NCI-H524 (cell line): ENCODE measurements around the gene NFIC.
A peak's percentile ranks its signal among the peaks of the same experiment; 100 is the strongest.
"Not testable (repeated sequence)": the region's sequence is repeated elsewhere in the genome, so short reads cannot be mapped to it uniquely, and the experiment has no call there.

Experiments used
- DNase-seq, 2 experiments: peaks; one replicate each; lab custom pipeline; 2025; lab: John Stamatoyannopoulos, UW

The NFIC gene

DNA sequence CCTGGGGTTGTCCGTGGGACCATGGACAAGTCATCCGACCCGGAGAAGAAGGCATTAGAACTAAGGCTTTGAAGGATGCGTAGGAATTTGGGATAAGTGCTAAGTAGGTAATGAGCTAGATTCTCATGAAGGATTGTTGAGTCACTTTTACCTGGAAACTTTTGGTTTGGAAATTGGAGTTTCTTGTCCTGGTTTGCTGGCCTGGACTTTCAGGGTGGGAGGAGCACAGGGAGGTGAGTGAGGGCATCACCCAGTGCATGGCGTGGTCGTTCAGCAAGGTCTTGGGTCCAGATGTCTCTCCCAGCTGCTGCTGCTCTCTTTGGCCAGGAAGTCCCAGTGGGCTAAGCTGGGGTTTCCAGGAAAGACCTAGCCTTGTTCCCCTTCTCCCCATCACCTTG, 7.6 kb downstream of the NFIC start:
- DNase-seq: no peak

DNA sequence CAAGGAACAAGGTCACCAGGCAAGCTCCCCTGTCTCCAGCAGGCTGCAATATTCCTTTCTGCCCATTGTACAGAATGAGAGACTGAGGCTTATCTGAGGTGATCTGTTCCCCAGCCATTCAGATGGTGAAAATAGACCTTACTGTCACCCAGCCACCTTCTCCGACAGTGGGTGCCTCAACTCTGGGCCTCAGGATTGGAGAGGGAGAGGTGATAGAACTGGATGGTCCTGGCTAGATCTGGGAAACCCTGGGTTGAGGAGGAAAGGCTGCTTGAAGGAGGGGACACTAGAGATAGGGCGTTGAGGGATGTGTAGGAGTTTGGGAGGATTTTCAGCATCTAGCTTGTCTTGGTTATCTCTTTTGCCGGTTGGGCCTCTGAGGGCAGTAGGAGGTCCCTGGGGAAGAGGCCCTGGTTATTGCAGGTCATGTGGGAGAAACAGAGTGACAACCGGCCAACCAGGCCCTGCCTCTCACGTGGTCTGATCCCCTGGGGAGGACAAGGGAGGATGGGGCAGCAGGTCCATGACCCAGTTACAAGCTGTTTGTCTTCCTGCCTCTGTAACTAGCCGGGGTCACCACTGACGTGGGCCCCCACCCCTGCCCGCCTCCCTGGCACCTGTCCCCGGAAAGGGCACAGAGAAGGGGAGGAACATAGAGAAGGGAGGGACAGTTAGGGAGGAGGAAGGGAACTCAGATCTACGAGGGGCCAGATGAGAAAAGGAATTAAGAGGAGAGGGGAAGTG, 8.2 kb downstream of the NFIC start:
- no peak for DNase-seq

DNA sequence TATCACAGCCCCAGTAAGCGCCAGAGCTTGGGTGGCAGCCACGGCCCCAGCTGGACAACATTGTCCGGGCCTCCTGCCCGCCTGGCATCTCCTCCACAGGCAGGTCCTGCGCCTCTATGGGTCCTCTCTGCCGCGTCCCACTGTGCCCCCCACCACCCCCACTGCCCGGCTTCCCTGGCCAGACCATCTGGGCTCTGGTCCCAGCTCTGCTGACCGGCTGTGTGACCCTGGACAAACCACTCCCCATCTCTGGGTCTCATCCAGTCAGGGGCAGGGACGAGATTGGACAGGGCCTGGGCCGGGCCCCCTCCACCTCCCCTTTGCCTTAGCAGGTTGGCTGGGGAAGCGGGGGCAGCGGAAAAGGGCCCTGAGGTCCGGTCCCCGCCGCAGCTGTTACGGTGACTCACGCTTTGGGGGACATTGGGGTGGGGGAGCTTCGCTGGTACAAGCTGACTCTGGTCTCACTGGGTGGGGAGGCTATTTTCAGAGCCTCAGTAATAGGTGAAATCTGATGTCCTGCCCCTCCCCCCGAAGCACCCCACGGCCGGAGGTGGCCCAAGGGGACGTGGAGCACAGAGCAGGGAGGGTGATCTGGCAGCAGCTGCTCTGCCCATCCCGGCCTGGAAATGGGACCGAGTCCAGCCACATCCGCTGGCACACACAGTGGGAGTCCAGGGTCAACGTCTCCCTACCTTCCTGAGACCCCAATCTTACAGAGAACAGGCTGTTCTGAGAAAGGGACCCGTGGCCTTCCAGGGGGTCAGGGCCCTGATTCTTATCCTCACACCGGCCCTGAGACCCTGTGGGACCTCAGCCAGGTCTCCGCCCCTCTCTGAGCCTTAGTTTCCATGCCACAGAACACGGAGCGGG, 9.1 kb downstream of the NFIC start:
- DNase-seq: no peak

DNA sequence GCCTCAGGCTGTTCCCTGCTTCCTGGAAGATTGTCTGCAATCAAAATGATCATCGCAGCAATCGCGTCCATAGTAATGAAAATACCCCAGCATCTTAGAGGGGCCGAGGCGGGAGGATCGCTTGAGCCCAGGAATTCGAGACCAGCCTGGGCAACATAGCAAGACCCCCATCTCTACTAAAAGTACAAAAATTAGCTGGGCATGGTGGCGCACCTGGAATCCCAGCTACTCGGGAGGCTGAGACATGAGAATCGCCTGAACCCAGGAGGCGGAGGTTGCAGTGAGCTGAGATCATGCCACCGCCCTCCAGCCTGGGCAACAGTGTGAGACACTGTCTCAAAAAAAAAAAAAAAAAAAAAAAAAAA, 9.7 kb downstream of the NFIC start:
- DNase-seq: not testable (repeated sequence)

DNA sequence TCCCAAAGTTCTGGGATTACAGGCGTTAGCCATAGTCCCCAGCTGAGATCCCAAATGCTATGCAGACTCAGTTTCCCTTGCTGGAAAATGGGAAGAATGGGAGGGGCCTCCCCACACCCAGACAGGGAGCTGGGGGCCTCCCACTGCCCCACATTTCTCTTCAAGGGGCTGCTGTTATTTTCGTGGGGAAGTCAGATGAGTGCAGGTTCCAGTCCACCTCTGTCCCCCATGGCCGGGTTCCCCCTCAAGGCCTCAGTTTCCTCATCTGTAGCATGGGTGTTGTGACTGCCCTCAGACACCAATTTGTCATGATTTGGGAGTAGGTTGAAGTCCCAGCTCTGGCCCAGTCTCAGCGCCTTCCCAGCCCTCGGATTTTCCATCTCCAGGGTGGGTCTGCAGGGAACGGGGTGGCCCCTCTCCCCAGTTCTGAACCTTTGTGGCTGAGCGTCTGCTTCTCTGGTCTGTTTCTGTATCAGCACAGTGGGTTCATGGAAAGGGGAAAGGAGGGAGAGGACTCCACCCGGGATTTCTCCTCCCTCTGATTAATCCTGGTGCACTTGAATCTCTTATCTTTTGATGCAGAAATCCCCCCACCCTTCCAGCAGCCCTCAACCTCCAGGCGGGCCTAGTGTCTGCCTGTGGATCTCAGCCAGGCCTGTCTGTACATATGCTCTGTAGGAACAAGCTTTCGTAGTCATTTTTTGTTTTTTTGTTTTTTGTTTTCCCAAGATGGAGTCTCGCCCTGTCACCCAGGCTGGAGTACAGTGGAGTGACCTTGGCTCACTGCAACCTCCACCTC, 12.2 kb downstream of the NFIC start:
- DNase-seq: no peak

DNA sequence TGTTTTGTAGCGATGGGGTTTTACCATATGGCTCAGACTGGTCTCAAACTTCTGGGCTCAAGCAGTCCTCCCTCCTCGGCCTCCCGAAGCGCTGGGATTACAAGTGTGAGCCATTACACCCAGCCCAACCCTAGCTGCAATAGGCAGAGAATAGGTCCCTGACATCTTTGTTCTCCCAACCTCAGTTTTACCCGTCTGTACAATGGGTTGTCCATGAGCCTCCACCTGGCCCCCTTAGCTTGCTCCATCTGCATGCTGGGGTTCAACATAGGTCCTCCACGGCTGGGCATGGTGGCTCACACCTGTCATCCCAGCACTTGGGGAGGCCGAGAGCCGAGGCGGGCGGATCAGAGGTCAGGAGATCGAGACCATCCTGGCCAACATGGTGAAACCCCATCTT, 14.4 kb downstream of the NFIC start:
- no peak for DNase-seq

DNA sequence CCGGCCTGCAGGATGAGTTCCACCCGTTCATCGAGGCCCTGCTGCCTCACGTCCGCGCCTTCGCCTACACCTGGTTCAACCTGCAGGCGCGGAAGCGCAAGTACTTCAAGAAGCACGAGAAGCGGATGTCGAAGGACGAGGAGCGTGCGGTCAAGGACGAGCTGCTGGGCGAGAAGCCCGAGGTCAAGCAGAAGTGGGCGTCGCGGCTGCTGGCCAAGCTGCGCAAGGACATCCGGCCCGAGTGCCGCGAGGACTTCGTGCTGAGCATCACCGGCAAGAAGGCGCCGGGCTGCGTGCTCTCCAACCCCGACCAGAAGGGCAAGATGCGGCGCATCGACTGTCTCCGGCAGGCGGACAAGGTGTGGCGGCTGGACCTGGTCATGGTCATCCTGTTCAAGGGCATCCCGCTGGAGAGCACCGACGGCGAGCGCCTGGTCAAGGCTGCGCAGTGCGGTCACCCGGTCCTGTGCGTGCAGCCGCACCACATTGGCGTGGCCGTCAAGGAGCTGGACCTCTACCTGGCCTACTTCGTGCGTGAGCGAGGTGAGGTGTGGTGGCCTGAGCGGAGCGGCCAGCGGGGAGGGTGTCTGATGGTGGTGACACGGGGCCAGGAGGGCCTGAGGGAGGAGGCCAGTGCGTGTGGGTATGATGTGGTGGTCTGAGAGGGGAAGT, 15.5 kb downstream of the NFIC start:
- DNase-seq: no peak

DNA sequence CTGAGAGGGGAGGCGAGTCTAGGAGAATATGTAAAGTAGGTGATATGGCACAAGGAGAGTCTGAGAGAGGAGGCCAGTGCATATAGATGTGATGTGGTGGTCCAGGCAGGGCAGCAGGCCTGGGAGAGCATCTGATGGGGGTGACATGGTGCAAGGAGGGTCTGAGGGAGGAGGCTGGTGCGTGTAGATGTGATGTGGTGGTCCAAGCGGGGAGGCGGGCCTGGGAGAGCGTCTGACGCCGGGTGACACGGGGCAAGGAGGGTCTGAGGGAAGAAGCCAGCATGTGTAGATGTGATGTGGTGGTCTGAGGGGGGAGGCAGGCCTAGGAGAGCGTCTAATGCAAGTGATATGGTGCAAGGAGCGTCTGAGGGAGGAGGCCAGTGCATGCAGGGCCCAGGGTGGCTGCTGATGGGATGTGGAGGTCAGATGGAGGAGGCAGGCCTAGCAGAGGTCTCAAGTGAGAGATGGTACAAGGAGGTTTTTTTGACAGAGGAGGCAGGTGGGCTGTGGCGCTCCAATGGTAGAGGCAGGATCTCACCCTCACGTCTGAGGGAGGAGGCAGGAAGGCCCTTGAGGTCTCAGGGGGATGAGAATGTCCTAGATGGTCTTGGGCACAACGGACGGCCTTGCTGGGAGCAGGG, 16.2 kb downstream of the NFIC start:
- no peak for DNase-seq

DNA sequence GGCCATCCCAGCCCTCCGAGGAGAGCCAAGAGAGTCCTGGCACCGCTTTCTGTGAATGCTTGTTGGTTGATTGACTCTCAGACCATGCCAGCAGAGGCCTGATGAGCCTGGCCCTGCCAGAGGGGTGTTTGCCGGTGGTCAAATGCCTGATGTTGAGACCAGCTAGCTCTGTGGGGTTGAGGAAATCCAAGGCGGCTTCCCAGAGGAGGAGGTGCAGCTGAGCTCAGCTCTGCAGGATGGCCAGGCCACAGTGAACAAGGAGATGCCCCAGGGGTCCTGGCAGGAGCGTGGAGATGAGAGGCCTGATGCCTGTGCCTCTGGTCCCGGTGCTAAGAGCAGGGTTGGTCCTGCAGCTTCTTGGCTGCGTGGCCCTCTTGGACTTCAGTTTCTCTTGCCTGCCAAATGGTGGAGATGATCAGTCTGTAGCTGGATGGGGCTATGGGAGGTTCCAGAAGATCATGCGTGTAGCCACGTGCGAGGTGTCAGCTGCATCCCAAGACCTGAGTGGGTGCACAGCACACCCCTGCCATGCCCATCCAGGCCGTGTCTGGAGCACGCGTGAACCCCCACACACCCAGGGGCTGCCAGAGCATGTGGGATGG, 16.8 kb downstream of the NFIC start:
- DNase-seq: no peak

DNA sequence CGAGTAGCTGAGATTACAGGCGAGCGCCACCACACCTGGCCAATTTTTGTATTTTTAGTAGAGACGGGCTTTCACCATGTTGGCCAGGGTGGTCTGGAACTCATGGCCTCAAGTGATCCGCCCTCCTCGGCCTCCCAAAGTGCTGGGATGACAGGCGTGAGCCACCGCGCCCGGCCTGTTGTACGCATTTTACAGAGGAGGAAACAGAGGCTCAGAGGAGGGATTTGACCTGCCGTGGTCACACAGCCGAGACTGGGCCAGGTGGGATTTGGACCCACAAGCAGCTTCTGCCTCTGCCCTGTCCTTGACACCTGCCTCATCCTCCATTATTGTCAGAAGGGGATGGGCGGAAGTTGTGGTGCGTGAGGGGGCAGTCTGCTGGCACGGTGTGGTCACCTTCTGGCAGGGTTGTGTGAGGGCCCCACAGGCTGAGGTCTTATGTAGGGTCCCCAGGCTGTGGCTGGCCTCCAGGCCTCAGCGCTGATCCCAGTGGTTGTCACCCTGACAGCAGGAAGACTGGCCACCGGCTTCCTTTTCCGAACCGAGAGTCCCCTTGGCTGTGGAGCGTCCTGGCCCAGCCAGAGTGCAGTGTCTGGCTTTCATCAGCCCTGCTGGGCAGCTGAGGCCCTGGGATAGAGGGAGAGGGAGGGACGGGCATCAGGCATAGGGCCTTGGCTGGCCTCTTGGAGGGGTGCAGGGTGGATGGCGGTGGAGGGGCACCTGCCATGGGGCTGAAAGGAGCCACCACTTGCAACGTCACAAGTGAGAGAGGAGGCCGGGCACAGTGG, 20.3 kb downstream of the NFIC start:
- no peak for DNase-seq

DNA sequence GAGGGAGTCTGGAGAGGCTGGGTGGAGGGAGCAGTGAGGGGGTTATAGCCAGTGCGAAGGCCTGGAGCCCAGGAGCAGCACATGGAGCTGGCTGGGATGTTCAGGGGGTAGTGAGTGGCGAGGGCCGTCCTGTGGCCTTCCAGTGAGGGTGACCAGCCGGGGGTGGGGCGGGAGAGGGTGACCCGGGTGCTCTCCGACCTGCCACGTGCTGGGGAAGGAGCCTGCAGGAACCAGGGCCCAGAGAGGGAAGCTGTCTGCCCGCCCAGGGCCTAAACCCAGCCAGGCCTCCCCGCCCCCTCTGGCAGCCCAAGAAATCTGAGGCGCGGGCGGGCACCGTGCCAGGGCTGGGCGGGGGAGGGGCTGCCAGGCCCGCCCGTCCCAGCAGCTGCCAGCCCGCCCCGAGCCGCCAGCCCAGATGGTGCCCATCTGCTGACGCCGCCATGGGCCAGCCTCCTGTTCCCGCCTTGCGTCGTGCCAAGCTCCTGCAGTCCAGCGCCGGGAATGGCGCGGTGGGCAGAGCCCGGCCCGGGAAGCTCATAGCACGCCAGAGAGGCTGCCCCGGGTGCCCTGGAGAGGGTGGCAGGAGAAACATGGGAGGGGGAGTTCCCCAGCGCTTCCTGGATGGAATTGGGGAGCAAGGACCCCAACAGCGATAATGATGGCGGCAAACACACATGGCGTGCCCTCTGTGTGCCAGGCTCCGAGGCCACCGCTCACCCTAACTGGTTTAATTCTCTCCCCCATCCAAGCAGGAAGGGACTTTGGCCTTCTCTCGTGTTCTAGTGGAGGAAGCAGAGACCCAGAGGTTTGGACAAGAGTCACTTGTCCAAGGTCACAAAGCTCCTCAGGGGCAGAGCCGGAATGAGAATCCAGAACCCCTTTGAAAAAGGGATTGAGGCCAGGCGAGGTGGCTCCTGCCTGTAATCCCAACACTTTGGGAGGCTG, 21.5 kb downstream of the NFIC start:
- peak; percentile 96 for DNase-seq

DNA sequence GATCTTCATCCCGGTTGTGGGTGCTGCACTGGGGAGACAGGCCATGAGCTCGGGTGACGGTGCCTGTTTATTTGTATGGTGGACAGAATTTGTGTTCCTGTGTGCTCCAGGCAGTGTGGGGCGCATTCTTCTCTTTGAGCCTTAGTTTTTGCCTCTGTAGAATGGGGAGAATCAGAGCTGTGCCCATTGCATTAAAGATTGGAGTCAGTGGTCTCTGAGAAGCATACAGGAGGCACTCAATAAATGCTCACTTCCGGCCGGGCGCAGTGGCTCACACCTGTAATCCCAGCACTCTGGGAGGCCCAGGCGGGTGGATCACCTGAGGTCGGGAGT, 23.0 kb downstream of the NFIC start:
- no peak for DNase-seq

DNA sequence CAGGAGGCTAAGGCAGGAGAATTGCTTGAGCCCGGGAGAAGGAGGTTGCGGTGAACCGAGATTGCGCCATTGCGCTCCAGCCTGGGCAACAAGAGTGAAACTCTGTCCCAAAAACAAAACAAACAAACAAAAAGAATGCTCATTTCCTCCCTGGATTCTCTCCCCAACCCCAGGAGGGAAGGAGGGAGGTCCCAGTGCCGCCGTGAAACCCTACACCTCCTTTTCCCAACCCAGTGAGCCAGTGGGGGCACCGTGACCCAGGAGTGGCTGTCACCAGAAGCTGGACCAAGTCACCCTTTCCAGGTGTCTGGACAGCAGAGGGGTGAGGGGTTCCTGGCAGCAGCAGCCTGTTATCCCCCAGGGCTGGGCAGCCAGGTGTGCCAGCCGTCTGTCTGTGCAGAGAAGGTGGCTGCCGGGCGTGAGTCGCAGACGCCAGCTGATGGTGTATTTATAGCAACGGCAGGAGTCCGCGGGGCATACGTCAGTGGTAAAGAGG, 23.5 kb downstream of the NFIC start:
- DNase-seq: peak; percentile 84 to 89

DNA sequence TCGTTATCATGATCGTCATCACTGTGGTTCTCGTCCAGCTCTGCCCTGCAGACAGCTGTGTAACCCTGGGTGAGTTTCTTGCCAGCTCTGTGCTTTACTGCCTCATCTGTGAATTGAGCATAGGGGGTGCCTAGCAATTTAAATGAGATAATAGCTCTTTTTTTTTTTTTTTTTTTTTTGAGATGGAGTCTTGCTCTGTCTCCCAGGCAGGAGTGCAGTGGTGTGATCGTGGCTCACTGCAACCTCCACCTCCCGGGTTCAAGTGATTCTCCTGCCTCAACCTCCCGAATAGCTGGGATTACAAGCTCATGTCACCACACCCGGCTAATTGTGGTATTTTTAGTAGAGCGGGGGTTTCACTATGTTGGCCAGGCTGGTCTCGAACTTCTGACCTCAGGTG, 25.5 kb downstream of the NFIC start:
- not testable (repeated sequence) for DNase-seq

DNA sequence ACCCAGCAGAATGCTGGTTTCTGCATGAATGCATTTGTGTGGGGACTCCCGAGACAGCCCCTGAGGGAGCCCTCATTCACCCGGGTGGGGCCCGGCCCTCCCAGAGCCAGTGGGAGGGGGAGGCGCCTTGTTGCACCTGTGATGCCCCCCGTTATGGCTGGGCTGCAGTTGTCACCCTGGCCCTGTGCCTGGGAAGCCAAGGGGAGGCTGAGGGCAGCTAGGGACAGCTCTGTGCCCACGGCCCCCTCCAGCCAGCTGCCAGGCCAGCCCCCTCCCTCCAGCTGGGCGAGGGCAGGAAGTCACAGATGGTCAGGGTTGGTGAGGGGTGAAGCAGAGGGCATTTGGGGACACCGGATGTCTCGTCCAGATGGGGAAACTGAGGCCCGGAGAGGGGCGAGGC, 26.1 kb downstream of the NFIC start:
- peak; percentile 22 to 61 for DNase-seq

DNA sequence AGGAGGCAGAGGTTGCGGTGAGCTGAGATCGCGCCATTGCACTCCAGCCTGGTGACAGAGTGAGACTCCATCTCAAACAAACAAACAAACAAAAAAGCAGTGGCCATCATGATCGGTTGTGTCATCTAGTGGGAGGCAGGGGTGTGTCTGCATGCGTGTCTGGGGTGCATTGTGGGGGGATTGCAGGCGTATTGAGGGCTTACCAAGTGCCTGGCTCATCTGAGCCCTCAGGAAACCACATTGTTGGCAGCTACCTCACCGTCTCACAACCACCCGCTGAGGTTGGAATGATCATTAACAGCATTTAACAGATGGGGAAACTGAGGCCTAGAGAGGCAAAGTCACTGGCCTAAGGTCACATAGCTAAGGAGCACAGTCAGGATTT, 30.5 kb downstream of the NFIC start:
- DNase-seq: no peak

DNA sequence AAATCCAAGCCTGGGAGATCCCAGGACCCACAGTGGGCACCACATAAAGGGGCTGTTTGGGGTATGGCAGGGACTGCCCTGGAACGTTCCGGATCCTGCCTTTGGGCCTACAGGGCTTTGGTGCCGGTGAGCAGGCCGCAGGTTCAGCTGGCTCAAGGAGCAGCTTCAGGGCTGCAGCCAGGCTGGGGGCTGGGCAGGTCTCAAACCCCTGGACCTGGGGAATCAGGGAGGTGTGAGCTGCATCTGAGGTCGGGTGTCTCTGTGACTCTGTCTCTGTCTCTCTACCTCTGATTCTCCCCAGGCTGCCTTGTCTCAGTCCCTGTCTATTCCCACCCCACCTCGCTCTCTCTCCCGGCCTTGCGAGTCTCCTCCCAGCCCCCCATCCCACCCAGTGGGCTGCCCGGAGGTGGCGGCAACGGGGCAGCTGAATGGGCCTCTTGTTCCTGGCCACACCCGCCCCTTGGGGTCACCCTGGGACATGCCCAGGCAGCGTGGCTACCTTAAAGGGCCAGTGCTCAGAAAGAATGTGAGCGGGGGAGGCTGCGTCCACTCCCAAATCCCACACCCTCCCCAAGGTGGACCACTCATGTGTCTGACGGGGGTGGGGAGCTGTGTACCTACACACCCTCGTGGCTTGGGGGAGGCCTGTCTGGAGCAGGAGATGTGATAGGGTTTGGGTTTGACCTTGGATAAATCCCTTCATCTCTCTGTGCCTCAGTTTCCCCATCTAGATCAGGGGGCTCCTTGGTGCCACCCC, 31.1 kb downstream of the NFIC start:
- no peak for DNase-seq

DNA sequence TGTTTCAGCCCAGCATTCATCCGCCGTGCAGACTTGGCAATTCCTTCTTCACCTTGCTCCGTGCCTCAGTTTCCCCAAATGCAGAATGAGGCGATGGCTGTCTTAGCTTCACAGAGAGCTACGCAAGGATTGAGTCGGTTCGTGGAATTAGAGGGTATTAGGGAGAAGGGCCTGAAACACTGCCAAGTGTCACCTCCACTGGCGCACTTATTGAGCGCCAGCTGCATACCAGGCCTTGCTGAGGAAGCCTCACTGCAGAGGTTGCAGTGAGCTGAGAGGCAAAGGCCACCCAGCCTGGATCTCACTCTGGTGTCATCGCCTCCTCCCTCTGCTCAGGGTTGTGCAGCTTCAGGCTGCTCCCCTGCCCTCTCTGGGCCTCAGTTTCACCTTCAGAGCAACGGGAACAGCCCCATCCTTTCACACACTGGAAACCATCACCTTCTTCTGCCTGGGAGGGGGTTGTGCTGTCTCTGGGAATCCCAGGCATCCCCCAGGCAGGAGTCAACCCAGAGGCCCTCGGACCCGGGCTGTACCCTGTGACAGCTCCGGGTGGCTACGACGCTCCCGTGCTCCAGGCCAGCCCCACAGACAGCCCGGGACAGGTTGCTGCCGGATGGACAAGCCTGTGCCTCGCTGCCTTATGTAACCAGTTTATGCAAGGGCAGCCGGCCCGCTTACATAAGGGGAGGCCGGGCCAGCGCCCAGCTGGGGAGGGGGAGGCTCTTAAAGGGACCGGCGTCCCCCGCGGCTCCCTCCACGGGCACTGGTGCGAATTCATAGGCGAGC, 31.9 kb downstream of the NFIC start:
- no peak for DNase-seq
